Measurements from ENCODE around the gene PDE6D. TPM values are rescaled to one million over a fixed set of nuclear protein-coding genes. Genes with fewer than 3 reads are reported as not detected.

PDE6D gene
- 10 to 100 TPM; 24.8 to 37.6 TPM for total RNA-seq

DNA sequence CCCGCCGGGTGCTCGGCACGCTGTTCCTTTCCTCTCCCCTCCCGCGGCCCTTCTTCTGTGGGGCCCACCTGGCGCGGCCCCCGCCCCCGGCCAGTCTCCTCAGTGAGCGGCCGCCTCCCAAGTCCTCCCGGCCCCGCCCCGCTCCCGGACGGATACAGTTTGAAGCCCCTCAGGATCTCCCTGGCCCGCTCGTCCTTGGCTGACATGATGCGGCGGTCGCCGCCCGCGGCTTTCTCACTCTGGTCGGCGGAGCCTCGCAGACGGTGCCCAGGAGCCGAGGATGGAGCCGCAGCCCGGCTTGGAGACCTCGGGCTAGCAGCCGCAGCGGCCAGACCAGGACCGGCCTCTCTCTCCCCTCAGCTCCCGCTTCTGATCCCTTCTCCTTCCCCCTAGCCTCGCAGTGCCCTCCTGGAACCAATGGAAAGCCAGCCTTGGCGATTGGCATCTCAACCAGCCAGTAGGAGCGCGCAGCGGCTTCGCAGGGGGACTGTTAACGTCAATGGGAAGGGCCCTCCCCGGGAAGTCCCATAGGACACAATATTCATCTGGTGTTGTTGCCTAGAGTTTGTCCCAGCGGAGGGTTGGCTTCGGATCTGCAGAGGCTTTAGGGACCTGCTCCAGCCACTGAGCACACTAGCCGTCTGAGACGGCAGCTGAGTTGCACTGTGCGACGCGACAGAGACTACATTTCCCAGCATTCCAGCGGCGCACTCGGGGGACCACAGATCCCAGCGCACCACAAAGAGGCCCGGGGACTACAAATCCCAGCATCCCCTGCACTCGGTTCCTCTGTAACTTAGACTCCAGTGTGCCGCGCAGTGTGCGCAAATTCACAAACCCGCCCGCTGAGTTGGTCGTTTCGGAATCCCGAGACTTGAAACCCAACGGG is at the start of gene PDE6D:
PDE6D (minus strand) TSS at position 374 of the 889 bp plus-strand sequence; CDS start at position 206, 168 bp downstream.

DNA sequence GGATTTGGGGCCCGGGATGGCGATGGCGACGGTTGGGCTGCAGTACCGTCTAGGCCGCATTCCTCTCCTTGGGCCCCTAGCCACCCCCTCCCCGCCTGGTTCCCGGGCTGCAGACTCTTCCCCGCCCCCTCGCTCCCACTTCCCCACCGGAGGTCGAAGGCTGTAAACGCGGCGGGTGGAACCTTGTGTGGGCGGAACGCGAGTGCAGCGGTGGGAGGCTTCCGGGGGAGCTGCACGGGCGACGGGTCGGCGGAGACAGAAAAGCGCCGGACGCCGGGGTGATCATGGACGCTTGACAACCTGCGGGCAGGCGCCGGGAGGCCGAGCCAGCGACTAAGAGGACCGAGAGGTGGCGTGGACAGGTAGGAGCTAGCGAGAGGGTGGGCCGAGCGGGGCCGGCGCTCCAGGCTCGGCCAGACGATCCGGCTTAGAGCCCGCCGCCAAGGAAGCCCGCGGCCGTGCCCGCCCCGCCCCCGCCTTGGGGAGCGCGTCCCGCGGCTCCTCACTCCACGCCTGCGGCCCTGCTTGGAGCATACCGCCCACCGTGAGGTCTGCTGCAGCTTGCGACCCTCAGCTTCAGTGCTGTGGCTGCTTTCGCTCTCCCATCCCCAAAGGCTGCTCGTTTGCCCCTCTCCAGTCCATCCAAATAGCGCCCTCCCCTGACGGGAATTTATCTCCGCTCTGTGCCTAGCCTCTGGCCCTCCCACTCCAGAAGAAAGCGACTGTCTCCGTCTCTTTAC is 5.3 kb upstream of the PDE6D start, which contains the start of gene COPS7B:
COPS7B (plus strand) TSS at position 269 of the 740 bp plus-strand sequence. CDS start 2,126 bp downstream, outside the sequence.

DNA sequence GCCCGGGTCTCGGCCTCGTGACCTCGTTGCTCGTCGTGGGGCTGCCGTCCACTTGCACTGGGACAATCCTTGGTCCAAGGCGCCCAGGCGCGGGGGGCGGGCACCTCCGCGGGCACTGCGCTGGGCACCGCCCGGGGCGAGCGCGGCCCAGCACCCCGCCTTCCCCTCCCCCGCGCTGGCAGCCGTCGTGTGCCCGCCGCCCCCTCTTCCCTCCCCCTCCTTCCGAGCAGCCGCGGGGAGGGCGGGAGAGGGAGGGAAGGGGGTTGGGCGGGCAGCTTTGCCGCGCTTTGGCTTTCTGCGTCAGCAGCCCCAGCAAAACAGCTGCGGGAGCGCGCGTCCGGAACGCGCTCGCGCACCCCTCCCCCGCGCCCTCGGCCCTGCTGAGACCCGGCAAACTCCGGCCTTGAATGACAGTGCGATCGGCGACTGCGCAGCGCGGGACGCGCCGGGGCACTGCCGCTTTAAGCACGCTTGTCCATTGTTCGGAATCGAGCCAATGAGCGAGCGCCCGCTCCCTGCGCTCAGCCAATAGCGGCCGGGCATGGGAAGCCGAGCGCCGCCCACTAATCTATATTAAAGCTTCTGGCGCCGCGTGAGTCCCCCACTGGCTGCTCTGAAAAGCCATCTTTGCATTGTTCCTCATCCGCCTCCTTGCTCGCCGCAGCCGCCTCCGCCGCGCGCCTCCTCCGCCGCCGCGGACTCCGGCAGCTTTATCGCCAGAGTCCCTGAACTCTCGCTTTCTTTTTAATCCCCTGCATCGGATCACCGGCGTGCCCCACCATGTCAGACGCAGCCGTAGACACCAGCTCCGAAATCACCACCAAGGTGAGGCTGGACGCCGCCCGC is 72.9 kb downstream of the PDE6D start, which contains the start of gene PTMA:
PTMA (plus strand) TSS at position 599 of the 846 bp plus-strand sequence; CDS start at position 781, 182 bp downstream.

Small RNA genes lying within 50 kb of the gene (small RNA-seq; reads per million reads assigned to genes)
- gene AC073476.4: 0 reads per million in 2 donors
- 0 reads per million in 2 donors for gene RF00015

Other genes with a start within 250 kb of the PDE6D start
- not detected for gene TEX44, start 188.4 kb downstream of the PDE6D start, total RNA-seq
- gene PTMA, start 72.8 kb downstream of the PDE6D start, total RNA-seq: 100 to 1,000 TPM; 449 to 738 TPM
- gene COPS7B, start 5.2 kb upstream of the PDE6D start, total RNA-seq: 10 to 100 TPM; 14.8 to 18.3 TPM
- 10 to 100 TPM in 1 of 2 donors, not detected in 1; 10.7 TPM for gene NPPC, start 145.1 kb upstream of the PDE6D start, total RNA-seq
- gene DIS3L2, start 180.4 kb upstream of the PDE6D start, total RNA-seq: 10 to 100 TPM; 56.3 to 56.4 TPM